GM21526 (cell line): ENCODE measurements around the gene GORASP2.

ENCODE experiments used
- ATAC-seq: cut with Tn5 transposase; IDR thresholded peaks from one replicate; pipeline ENCODE4 v1.9.1; 2021; ENCODE audit warnings: moderate library complexity; ENCODE audit not compliant: unreplicated experiment, low FRiP score

Gene GORASP2

GRCh38 chr2:170963386-170963785 lies 34.3 kb downstream of the GORASP2 start:
- no peak for ATAC-seq

GRCh38 chr2:170965446-170966225 lies 36.6 kb downstream of the GORASP2 start:
- no peak for ATAC-seq

- ATAC-seq = no peak
These were observed 37.8 kb downstream of the GORASP2 start for GRCh38 chr2:170966648-170967396.

- ATAC-seq = no peak
These were observed 38.5 kb downstream of the GORASP2 start for GRCh38 chr2:170967553-170967952.

- no peak for ATAC-seq
These were observed 39.4 kb downstream of the GORASP2 start for GRCh38 chr2:170968205-170969003.

GRCh38 chr2:170969030-170969429 lies 40.0 kb downstream of the GORASP2 start:
- ATAC-seq = no peak

- ATAC-seq = no peak
These were observed 40.9 kb downstream of the GORASP2 start for GRCh38 chr2:170969872-170970496.

GRCh38 chr2:170971071-170971470 lies 42.0 kb downstream of the GORASP2 start:
- no peak for ATAC-seq

GRCh38 chr2:170972296-170973224 lies 43.5 kb downstream of the GORASP2 start:
- ATAC-seq = no peak

GRCh38 chr2:170973225-170973491 lies 44.1 kb downstream of the GORASP2 start:
- ATAC-seq = no peak

GRCh38 chr2:170973492-170974303 lies 44.6 kb downstream of the GORASP2 start:
- peak; percentile 87 for ATAC-seq

- no peak for ATAC-seq
These were observed 45.4 kb downstream of the GORASP2 start for GRCh38 chr2:170974304-170974993.

GRCh38 chr2:170975127-170975942 lies 46.3 kb downstream of the GORASP2 start:
- no peak for ATAC-seq

- no peak for ATAC-seq
These were observed 46.9 kb downstream of the GORASP2 start for GRCh38 chr2:170975943-170976270.

GRCh38 chr2:170984079-170984478 lies 55.0 kb downstream of the GORASP2 start:
- ATAC-seq = no peak

GRCh38 chr2:170985407-170985806 lies 56.4 kb downstream of the GORASP2 start:
- no peak for ATAC-seq

GRCh38 chr2:170986566-170987258 lies 57.7 kb downstream of the GORASP2 start:
- no peak for ATAC-seq
